Natural killer cell (primary cell): ENCODE results near the gene GNAI2. TPM values are rescaled to one million over a fixed set of nuclear protein-coding genes. Genes with fewer than 3 reads are reported as not detected.

Experiments
- ATAC-seq, 3 donors: fragments of 150-1000 bp in 2 of 3; fragments of 200-7000 bp in 1 of 3; cut with Tn5 transposase; 1 replicate in 1 of 3; 2 replicates in 2 of 3; pipeline ENCODE4 v1.10.0; 2021; ENCODE audit warnings: mild to moderate bottlenecking in 2 of 3, moderate library complexity in 2 of 3
- DNase-seq, 2 donors: peaks; one replicate each; pipeline versions ENCODE4 v3.0.0 to v3.0.0-alpha.2; 2013 to 2021; ENCODE audit warnings: mixed read lengths in 1 of 2
- H3K27ac ChIP-seq: one replicate; pipeline ENCODE4 v1.5.1; 2013; ENCODE audit warnings: mild to moderate bottlenecking, low read length
- H3K27me3 ChIP-seq: one replicate; pipeline ENCODE4 v1.6.1; 2013; ENCODE audit warnings: low read length; ENCODE audit not compliant: control insufficient read depth, insufficient read depth
- H3K36me3 ChIP-seq: one replicate; pipeline ENCODE4 v1.6.1; 2013; ENCODE audit warnings: low read length; ENCODE audit not compliant: control insufficient read depth, insufficient read depth
- H3K4me1 ChIP-seq: one replicate; pipeline ENCODE4 v1.6.1; 2013; ENCODE audit warnings: low read length; ENCODE audit not compliant: control insufficient read depth, insufficient read depth
- H3K4me3 ChIP-seq: one replicate; pipeline ENCODE4 v1.5.1; 2013; ENCODE audit warnings: low read length
- H3K9me3 ChIP-seq: one replicate; pipeline ENCODE4 v1.6.1; 2013; ENCODE audit warnings: low read length; ENCODE audit not compliant: control insufficient read depth, insufficient read depth
- H3K27ac Mint-ChIP-seq, 2 donors: one replicate each; pipeline ENCODE4 v1.8.0; 2022; ENCODE audit warnings: mild to moderate bottlenecking in 2 of 2, mixed read lengths in 2 of 2, moderate library complexity in 1 of 2
- H3K27me3 Mint-ChIP-seq, 2 donors: one replicate each; pipeline ENCODE4 v1.8.0; 2022; ENCODE audit warnings: low read depth in 2 of 2, mixed read lengths in 2 of 2
- H3K36me3 Mint-ChIP-seq: one replicate; pipeline ENCODE4 v1.8.0; 2022; ENCODE audit warnings: mixed read lengths
- H3K4me1 Mint-ChIP-seq, 2 donors: one replicate each; pipeline ENCODE4 v1.8.0; 2022; ENCODE audit warnings: mixed read lengths in 2 of 2
- H3K4me3 Mint-ChIP-seq: one replicate; pipeline ENCODE4 v1.8.0; 2022; ENCODE audit warnings: mild to moderate bottlenecking, moderate library complexity, mixed read lengths
- H3K9me3 Mint-ChIP-seq, 2 donors: one replicate each; pipeline ENCODE4 v1.8.0; 2022; ENCODE audit warnings: mixed read lengths in 2 of 2
- CTCF ChIP-seq: fragments of 200-600 bp; IDR thresholded peaks from one replicate; pipeline ENCODE4 v1.8.0; 2022; ENCODE audit warnings: antibody characterized with exemption
- WGBS: methylation state at CpG from one replicate; pipeline ENCODE4 v1.1.7; 2013; ENCODE audit warnings: missing lambda C conversion rate; ENCODE audit not compliant: insufficient coverage; 5-methylcytosine and 5-hydroxymethylcytosine counted together
- intact Hi-C: fragments of 100-400 bp; cut with micrococcal nuclease; formaldehyde crosslinking; loops from one replicate; pipeline ENCODE4 v1.14.2; 2022
- total RNA-seq, 4 donors: library from RNA; stranded (reverse); fragments of 120-200 nt in 1 of 4; gene quantifications; one replicate each; pipeline versions ENCODE4 v1.2.3 to v1.2.4, GENCODE V29; 2013 to 2022

GNAI2 gene
- total RNA-seq, 3 donors from 2014 or later (not counting 1 experiment from before 2014, with no cell fraction given), result 428 to 467 (median 447) TPM

GRCh38 chr3:50220109-50220508 lies 15.9 kb upstream of the GNAI2 start:
- no peaks in the 10 kb centered on the region for H3K36me3 Mint-ChIP-seq
- H3K27me3 ChIP-seq, result no peaks in the 10 kb centered on the region
- intact Hi-C loops, result no loop called here
- WGBS, result 81% methylated on average over 6 of the region's 6 CpGs
- no peak overlapping the region for H3K4me3 Mint-ChIP-seq
- H3K27ac Mint-ChIP-seq, result no peak overlapping the region
- no peaks in the 10 kb centered on the region for H3K4me1 Mint-ChIP-seq
- ATAC-seq (no peak), DNase-seq (no peak)
- peaks cover 5 to 9% of the 10 kb centered on the region in 2 donors for H3K27me3 Mint-ChIP-seq
- no peak overlapping the region for H3K4me3 ChIP-seq
- no peaks in the 10 kb centered on the region for H3K9me3 ChIP-seq
- no peaks in the 10 kb centered on the region for H3K36me3 ChIP-seq
- H3K9me3 Mint-ChIP-seq, result no peaks in the 10 kb centered on the region
- H3K27ac ChIP-seq, result no peak overlapping the region
- TF ChIP-seq CTCF, result no peak
- H3K4me1 ChIP-seq, result peaks cover 3% of the 10 kb centered on the region

GRCh38 chr3:50221051-50221410 lies 15.0 kb upstream of the GNAI2 start:
- Mint-ChIP-seq H3K36me3 (no peaks in the 10 kb centered on the region), H3K4me1 (peaks cover 0 to 2% of the 10 kb centered on the region in 2 donors), H3K27me3 (peaks cover 5 to 9% of the 10 kb centered on the region in 2 donors), H3K9me3 (no peaks in the 10 kb centered on the region), H3K27ac (no peak overlapping the region), H3K4me3 (no peak overlapping the region)
- Histone ChIP-seq H3K9me3 (no peaks in the 10 kb centered on the region), H3K27me3 (no peaks in the 10 kb centered on the region), H3K36me3 (no peaks in the 10 kb centered on the region), H3K4me1 (peaks cover 6% of the 10 kb centered on the region), H3K4me3 (no peak overlapping the region), H3K27ac (no peak overlapping the region)
- 14% methylated on average over 3 of the region's 4 CpGs for WGBS
- TF ChIP-seq CTCF, result no peak
- ATAC-seq, result no peak
- intact Hi-C loops, result no loop called here
- no peak for DNase-seq

- TF ChIP-seq CTCF, result no peak
- intact Hi-C loops, result no loop called here
- ATAC-seq (no peak), DNase-seq (no peak)
- Mint-ChIP-seq H3K9me3 (no peaks in the 10 kb centered on the region), H3K36me3 (no peaks in the 10 kb centered on the region), H3K27ac (no peak overlapping the region), H3K4me1 (peaks cover under 1 to 5% of the 10 kb centered on the region in 2 donors), H3K4me3 (no peak overlapping the region), H3K27me3 (peaks cover 5 to 9% of the 10 kb centered on the region in 2 donors)
- Histone ChIP-seq H3K36me3 (no peaks in the 10 kb centered on the region), H3K27me3 (no peaks in the 10 kb centered on the region), H3K4me1 (peaks cover 12% of the 10 kb centered on the region), H3K9me3 (no peaks in the 10 kb centered on the region), H3K27ac (no peak overlapping the region), H3K4me3 (no peak overlapping the region)
- WGBS, result 59% methylated on average over 12 of the region's 12 CpGs
These were observed 14.4 kb upstream of the GNAI2 start for GRCh38 chr3:50221411-50222168.

- H3K4me3 ChIP-seq, result no peak overlapping the region
- peaks cover 5 to 9% of the 10 kb centered on the region in 2 donors for H3K27me3 Mint-ChIP-seq
- intact Hi-C loops, result no loop called here
- no peak overlapping the region for H3K4me3 Mint-ChIP-seq
- ATAC-seq (no peak), DNase-seq (no peak)
- no peaks in the 10 kb centered on the region for H3K36me3 Mint-ChIP-seq
- no peaks in the 10 kb centered on the region for H3K9me3 Mint-ChIP-seq
- TF ChIP-seq CTCF, result no peak
- H3K4me1 Mint-ChIP-seq, result peaks cover 5 to 11% of the 10 kb centered on the region in 2 donors
- no peaks in the 10 kb centered on the region for H3K9me3 ChIP-seq
- no peak overlapping the region for H3K27ac ChIP-seq
- peaks cover 18% of the 10 kb centered on the region for H3K4me1 ChIP-seq
- no peaks in the 10 kb centered on the region for H3K27me3 ChIP-seq
- 100% methylated on average over 1 of the region's 1 CpG for WGBS
- H3K27ac Mint-ChIP-seq, result no peak overlapping the region
- no peaks in the 10 kb centered on the region for H3K36me3 ChIP-seq
These were observed 13.9 kb upstream of the GNAI2 start for GRCh38 chr3:50222169-50222528.
